NCI-H345 treated with DMSO at 0.1 percent for 48 hours (cell line): Measurements from ENCODE around the gene ATN1.
"Not testable (repeated sequence)": the region's sequence is repeated elsewhere in the genome, so short reads cannot be mapped to it uniquely, and the experiment has no call there.

ENCODE experiments used
- DNase-seq: peaks from one replicate; lab custom pipeline; 2025; ENCODE audit not compliant: unreplicated experiment; lab: John Stamatoyannopoulos, UW

ATN1 gene, protein sequence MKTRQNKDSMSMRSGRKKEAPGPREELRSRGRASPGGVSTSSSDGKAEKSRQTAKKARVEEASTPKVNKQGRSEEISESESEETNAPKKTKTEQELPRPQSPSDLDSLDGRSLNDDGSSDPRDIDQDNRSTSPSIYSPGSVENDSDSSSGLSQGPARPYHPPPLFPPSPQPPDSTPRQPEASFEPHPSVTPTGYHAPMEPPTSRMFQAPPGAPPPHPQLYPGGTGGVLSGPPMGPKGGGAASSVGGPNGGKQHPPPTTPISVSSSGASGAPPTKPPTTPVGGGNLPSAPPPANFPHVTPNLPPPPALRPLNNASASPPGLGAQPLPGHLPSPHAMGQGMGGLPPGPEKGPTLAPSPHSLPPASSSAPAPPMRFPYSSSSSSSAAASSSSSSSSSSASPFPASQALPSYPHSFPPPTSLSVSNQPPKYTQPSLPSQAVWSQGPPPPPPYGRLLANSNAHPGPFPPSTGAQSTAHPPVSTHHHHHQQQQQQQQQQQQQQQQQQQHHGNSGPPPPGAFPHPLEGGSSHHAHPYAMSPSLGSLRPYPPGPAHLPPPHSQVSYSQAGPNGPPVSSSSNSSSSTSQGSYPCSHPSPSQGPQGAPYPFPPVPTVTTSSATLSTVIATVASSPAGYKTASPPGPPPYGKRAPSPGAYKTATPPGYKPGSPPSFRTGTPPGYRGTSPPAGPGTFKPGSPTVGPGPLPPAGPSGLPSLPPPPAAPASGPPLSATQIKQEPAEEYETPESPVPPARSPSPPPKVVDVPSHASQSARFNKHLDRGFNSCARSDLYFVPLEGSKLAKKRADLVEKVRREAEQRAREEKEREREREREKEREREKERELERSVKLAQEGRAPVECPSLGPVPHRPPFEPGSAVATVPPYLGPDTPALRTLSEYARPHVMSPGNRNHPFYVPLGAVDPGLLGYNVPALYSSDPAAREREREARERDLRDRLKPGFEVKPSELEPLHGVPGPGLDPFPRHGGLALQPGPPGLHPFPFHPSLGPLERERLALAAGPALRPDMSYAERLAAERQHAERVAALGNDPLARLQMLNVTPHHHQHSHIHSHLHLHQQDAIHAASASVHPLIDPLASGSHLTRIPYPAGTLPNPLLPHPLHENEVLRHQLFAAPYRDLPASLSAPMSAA (N-terminal part only)

DNA sequence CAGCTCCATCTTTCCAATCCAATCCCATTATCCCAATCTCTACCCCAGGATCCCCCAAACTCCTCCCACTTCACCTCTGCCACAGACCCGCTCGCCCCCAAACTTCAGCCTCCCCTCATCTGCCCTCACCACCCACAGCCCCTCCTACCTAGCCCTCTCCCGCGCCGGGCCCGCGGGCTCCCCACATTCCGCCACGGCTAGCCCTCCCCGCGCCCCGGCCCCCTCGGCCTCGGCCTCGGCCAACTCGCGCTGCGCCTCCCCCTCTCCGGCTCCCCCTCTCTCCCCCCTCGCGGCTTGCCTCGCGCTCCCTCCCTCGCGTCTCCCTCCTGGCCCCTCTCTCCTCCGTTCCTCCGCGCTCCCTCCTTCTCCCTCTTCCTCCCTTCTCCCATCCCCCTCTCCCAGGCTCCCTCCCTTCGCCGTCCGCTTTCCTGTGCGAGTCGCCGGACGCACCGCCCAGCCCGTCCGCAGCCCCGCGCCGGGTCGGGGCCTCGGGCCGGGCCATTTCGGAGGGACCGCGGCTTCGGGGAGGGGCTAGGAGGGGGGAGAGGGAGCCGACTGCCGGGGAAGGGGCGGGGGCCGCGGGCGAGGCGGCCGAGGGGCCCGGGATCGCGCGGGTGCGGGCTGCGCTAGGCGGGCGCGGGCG, at the start of gene ATN1:
Gene ATN1, plus strand, starts transcription at position 581 of the 643 bp plus-strand sequence. CDS start 6,043 bp downstream, outside the sequence.
- no peak for DNase-seq

DNA sequence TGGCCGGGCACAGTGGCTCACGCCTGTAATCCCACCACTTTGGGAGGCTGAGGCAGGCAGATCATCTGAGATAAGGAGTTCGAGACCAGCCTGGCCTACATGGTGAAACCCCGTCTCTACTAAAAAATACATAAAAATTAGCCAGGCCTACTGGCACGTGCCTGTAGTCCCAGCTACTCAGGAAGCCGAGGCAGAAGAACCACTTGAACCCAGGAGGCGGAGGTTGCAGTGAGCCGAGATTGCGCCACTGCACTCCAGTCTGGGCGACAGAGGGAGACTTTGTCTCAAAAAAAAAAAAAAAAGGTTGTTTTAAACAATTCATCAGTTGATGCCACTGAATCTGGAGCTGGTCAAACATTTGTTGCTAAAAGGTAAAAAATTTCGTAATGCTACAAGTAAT, 47.9 kb upstream of the ATN1 start:
- not testable (repeated sequence) for DNase-seq

DNA sequence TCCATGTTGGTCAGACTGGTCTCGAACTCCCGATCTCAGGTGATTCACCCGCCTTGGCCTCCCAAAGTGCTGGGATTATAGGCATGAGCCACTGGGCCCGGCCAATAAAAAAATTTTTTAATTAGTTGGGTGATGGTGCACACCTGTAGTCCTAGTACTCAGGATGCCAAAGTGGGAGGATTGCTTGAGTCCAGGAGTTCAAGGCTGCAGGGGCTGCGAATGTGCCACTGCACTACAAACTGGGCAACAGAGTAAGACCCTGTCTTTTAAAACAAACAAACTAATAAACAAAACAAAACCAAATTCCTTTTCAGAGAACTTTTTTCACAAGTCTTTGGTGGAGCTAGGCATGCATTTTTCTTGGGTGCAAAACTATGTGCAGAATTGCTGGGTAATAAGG, 44.5 kb upstream of the ATN1 start:
- no peak for DNase-seq

DNA sequence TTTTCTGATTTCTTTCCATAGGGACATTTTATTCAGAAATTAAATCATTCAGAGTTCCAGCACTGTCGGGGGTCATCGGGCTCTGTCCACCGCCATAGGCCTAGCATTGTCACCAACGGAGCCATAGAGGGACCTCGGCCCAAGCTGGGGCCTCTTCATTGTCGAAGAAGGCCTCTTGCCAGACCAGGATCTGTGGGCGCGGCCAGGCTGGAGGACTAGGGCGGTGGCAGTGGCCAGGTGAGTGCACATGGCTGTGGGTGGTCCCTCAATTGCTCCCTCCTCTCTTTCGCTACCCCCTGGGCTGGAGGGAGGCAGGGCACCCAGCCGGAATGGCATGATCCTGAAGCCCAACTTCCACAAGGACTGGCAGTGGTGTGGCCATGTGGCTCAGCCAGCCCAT, 44.1 kb upstream of the ATN1 start:
- DNase-seq = no peak

DNA sequence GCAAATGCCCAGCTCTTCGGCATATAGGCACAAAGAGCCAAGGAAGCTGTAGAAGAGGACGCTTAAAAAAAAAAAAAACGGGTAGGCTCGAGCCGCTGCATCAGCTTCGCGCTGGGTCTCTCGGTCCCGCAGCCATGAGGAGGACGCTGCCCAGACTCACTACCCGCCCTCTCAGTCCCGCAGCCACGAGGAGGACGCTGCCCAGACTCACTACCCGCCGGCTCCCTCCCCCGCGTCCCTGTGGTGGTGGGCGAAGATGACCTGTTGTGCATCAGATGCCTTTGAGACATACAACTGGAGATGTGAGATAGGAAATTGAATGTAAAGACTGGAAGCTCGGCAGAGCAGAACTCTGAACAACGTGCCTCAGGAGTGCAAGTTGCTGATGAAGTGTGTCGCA, 43.2 kb upstream of the ATN1 start:
- DNase-seq = no peak

DNA sequence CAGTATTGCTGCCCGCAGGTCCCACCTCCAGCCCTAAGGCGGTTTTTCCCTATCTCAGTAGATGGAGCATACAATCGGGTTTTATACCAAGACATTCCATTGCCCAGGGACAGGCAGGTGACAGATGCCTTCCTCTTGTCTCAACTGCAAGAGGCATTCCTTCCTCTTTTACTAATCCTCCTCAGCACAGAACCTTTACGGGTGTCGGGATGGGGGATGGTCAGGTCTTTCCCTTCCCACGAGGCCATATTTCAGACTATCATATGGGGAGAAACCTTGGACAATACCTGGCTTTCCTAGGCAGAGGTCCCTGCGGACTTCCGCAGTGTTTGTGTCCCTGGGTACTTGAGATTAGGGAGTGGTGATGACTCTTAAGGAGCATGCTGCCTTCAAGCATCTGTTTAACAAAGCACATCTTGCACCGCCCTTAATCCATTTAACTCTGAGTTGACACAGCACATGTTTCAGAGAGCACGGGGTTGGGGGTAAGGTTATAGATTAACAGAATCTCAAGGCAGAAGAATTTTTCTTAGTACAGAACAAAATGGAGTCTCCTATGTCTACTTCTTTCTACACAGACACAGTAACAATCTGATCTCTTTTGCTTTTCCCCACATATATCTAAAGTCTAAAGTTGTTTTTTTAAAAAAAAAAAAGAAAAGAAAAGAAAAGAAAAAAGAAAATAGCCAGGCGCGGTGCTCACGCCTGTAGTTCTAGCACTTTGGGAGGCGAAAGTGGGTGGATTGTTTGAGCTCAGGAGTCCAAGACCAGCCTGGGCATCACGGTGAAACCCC, 41.4 kb upstream of the ATN1 start:
- DNase-seq = not testable (repeated sequence)

DNA sequence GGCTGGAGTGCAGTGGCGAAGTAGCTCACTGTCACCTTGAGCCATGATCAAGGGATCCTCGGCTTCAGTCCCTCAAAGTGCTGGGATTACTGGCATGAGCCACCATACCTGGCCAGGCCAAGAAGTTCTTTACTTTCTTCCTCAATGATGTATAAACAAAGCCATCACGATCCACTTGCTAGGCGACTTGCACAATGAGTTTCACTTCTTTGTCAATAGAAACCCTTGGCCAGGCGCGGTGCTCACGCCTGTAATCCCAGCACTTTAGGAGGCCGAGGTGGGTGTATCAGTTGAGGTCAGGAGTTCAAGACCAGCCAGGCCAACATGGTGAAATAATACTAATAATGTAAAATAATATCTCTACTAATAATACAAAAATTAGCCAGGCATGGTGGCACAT, 40.3 kb upstream of the ATN1 start:
- no peak for DNase-seq

DNA sequence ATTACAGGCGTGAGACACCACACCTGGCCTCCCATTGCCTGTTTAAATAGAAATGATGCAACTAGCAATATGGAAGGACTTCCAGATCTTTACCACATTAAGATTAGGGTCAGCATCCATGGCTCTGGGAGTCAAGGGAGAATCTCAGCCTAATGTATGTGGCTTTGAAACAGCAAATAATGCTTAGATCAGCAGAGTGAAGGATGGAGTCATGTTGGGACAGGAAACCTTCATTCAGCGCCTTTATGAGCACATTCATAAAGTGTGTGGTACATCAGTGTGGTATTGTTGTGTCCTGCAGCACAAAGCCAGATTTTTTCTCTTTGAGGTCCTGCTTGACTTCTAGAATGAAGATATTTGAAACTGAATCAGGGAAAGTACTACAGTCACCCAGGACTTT, 39.4 kb upstream of the ATN1 start:
- no peak for DNase-seq

DNA sequence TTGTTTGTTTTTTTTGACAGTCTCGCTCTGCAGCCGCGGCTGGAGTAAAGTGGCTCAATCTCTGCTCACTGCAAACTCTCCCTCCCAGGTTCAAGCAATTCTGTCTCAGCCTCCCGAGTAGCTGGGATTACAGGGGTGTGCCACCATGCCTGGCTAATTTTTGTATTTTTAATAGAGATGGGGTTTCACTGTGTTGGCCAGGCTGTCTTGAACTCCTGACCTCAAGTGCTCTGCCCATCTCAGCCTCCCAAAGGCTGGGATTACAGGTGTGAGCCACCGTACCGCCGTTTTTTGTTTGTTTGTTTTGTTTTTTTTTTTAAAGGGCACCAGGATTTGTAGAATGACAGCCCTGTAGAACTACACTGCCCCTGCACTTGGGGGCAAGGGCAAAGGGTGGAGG, 39.0 kb upstream of the ATN1 start:
- DNase-seq = not testable (repeated sequence)

DNA sequence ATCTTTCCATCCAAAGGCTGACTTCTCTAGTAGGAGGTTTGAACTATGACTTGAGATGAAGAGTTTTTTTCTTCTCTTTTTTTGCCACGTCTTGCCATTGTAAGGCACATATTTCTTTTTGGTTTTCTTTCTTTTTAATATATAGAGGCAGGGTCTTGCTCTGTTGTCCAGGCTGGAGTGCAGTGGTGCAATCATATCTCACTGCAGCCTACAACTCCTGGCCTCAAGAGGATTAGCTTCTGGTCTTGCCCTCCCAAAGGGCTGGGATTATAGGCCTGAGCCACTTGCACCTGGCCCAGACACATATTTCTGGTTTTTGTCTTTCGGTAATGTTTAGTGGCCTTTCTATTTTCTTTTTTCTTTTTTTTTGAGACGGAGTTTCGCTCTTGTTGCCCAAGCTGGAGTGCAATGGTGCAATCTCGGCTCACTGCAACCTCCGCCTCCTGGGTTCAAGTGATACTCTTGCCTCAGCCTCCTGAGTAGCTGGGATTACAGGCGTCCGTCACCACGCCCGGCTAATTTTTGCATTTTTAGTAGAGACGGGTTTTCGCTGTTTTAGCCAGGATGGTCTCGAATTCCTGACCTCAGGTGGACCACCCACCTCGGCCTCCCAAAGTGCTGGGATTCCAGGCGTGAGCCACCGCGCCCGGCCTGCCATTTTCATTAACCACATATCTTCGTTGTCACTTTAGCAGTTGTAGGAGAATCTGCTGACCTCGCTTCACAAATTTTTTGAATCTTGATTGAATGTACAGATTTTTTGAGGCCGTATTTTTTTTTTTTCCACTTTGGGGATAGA, 37.8 kb upstream of the ATN1 start:
- not testable (repeated sequence) for DNase-seq

DNA sequence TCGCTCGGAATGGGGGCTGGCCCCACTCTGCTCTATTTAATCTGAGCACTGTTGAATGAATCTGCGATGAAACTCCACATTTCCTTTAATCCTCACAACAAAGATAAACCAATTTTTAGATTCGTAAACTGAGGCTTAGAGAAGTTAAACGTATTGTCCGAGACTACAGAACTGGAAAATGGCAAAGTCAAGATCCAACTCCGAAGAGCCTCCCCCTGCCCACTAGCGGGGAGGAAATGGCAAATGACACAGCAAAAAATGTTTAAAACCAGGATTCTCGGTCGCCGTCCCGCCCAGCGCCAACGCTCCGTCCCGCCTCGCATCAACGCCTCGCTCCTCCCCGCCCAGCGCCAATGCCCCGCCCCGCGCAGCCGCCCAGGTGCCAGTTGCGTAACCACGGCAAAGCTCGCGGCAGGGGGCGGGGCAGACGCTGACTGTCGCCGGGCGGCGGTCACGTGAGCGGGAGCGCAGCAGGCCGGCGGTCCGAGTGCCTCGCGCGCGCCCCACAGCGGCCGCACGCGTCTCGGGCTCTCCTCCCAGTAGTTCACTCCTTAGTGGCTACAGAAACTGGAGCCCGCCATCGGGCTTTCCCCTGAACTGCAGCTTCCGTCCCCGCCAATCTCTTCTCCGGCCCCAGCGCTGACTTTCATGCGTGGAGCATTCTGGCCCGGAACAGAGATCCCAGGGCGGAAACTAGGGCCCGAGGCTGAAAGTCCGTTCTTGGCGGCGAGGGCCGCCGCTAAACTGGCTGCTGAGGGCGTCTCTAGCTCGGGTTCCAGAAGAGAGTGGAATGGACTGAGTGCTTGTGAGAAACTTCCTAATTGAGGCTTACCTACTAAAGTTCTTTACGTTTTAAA, 36.7 kb upstream of the ATN1 start:
- DNase-seq = peak; percentile 93

DNA sequence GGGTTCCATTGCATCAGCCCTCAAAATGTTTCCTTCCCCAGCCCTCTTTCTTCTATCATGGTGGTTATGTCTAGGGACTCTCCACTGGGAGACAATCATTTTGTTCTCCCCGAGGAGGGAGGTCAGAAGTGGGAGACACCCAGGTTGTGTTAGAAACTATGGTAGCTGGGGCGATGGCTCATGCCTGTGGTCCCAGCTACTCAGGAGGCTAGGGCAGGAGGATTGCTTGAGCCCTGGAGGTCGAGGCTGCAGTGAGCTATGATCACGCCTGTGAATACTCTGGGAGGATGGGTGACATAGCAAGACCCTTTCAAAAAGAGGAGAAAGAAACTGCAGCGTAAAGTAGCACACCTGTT, 36.1 kb upstream of the ATN1 start:
- DNase-seq = no peak

DNA sequence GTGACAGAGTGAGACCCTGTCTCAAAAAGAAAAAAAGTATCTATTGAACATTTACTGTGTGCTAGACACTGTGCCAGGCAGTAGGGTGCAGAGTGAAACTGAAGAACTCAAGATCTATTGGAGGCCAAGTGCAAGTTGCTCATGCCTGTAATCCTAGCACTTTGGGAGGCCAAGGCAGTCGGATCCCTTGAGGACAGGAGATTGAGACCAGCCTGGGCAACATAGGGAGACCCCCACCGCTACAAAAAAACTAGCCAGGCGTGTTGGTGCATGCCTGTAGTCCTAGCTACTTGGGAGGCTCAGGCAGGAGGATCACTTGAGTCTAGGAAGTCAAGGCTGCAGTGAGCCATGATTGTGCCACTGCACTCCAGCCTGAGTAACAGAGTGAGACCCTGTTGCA, 35.1 kb upstream of the ATN1 start:
- DNase-seq = not testable (repeated sequence)

DNA sequence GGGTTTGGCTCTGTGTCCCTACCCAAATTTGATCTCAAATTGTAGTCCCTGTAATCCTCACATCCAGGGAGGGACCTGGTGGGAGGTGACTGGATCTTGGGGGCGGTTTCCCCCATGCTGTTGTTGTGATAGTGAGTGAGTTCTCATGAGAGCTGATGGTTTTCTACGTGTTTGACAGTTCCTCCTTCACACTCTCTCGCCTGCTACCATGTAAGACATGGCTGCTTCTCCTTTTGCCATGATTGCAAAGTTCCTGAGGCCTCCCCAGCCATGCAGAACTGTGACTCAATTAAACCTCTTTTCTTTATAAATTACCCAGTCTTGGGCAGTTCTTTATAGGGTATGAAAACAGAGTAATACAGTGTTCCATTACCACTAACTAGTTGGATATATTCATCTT, 33.4 kb upstream of the ATN1 start:
- no peak for DNase-seq

DNA sequence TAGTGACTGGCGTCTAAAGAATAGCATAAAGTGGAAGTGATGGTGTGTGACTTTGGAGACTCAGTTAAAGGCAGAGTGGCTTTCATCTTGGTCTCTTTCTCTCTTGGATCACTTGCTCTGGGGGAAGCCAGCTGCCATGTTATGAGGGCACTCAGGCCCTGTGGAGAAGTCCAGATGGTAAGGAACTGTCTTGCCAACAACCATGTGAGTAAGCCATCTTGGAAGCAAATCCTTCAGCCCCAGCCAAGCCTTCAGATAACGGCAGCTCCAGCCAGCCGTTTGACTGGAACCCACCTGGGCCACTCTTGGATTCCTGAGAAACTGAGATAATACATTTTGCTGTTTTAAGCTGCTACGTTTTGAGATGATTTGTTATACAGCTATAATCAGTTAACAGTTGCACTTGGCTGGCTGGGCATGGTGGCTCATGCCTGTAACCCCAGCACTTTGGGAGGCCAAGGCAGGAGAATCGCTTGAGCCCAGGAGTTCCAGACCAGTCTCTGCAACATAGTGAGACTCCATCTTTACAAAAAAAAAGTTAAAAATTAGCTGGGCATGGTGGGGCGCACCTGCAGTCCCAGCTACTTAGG, 30.8 kb upstream of the ATN1 start:
- DNase-seq = no peak

DNA sequence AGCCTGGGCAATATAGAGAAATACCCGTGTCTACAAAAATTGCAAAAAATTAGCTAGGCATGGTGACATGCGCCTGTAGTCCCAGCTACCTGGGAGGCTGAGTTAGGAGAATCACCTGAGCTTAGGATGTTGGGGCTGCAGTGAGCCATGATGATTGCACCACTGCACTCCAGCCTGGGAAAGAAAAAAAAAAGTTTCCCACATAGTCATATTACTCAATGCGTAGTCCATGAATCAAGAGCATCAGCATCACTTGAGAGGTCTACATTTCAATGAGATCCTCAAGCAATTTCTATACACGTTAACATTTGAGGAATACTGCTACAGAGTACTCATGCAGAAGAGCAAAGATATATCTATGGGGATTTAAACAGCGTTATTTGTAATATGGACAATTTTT, 28.3 kb upstream of the ATN1 start:
- no peak for DNase-seq

DNA sequence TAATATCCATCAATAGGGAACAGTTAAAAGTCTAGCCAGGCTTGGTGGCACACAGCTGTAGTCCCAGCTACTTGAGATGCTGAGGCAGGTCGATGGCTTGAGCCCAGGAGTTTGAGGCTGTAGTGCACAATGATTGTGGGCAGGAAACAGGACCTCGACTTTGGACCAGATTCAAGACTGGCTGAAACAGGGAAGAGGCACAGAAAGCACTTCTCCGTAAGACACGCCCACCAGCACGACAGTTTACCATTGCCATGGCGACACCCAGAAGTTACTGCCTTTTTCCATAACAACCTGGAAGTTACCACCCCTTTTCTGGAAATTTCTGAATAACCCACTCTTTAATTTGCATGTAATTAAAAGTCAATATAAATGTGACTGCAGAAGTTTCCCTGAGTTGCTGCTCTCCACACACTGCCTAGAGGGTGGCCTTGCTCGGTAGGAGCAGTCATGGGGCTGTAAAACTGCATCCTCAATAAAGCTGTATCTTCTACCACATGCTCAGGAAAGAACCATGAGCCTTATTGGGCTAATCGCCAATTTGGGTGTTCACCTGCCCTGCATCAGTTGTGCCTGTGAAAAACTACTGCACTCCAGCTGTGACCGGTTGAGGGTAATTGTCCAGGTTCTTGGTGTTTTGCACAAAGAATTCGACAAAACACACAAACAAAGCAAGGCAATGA, 27.8 kb upstream of the ATN1 start:
- peak; percentile 61 for DNase-seq

DNA sequence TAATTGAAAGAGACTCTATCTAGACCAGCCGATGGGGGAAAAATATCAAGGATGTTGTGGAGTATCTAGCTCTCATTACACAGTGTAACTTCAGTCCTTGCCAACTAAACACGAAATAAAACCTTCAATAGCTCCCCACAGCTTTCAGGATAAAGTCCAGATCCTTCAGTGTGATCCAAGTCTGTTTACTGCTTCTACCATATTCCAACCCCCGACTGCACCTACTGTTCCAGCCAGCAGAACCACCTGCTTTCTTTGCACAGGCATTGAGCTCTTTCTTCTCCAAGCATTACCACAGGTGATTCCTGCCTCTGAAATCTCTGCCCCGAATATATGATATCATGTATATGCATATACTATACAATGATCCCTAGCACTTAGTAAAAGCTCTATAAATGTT, 25.3 kb upstream of the ATN1 start:
- DNase-seq = no peak
